ENCODE results near the gene DBN1.

DBN1 gene

DNA sequence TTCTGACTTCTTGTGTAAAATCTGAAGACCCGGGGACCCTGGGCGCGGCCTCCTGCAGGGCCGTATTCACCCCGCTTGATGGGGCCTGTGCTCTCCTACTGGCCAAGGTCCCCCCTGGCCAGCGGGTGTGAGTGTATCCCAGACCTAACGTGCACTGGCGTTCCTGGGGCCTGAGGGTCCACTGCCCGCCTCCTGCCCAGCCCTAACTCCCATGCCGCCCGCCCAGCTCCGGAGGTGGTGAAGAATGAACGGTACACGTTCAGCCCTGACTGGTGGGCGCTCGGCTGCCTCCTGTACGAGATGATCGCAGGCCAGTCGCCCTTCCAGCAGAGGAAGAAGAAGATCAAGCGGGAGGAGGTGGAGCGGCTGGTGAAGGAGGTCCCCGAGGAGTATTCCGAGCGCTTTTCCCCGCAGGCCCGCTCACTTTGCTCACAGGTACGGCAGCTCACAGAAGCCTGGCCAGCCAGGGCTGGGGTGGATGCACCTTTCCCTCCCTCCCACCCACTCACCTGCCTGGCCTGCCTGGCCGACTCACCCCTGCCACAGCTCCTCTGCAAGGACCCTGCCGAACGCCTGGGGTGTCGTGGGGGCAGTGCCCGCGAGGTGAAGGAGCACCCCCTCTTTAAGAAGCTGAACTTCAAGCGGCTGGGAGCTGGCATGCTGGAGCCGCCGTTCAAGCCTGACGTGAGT, 37.4 kb downstream of the DBN1 start:
- DNase-seq (ENCODE audit: low read depth) = peak; percentile 1
- no peak overlapping the region for H3K4me3 ChIP-seq (ENCODE audit: low read depth, low read length)
- TF ChIP-seq POLR2A (IDR thresholded peaks at IDR 0.05; ENCODE audit: extremely low read depth, insufficient read length) (no peak), MYC (IDR thresholded peaks at IDR 0.05; ENCODE audit: low read depth, low read length) (no peak)
- TF ChIP-seq, protein P1, sequence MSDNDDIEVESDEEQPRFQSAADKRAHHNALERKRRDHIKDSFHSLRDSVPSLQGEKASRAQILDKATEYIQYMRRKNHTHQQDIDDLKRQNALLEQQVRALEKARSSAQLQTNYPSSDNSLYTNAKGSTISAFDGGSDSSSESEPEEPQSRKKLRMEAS (IDR thresholded peaks at IDR 0.05; ENCODE audit: low read depth, low read length) = no peak
- TF ChIP-seq, protein P2, sequence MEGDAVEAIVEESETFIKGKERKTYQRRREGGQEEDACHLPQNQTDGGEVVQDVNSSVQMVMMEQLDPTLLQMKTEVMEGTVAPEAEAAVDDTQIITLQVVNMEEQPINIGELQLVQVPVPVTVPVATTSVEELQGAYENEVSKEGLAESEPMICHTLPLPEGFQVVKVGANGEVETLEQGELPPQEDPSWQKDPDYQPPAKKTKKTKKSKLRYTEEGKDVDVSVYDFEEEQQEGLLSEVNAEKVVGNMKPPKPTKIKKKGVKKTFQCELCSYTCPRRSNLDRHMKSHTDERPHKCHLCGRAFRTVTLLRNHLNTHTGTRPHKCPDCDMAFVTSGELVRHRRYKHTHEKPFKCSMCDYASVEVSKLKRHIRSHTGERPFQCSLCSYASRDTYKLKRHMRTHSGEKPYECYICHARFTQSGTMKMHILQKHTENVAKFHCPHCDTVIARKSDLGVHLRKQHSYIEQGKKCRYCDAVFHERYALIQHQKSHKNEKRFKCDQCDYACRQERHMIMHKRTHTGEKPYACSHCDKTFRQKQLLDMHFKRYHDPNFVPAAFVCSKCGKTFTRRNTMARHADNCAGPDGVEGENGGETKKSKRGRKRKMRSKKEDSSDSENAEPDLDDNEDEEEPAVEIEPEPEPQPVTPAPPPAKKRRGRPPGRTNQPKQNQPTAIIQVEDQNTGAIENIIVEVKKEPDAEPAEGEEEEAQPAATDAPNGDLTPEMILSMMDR (IDR thresholded peaks at IDR 0.05; ENCODE audit: low read depth, low read length) = no peak

DNA sequence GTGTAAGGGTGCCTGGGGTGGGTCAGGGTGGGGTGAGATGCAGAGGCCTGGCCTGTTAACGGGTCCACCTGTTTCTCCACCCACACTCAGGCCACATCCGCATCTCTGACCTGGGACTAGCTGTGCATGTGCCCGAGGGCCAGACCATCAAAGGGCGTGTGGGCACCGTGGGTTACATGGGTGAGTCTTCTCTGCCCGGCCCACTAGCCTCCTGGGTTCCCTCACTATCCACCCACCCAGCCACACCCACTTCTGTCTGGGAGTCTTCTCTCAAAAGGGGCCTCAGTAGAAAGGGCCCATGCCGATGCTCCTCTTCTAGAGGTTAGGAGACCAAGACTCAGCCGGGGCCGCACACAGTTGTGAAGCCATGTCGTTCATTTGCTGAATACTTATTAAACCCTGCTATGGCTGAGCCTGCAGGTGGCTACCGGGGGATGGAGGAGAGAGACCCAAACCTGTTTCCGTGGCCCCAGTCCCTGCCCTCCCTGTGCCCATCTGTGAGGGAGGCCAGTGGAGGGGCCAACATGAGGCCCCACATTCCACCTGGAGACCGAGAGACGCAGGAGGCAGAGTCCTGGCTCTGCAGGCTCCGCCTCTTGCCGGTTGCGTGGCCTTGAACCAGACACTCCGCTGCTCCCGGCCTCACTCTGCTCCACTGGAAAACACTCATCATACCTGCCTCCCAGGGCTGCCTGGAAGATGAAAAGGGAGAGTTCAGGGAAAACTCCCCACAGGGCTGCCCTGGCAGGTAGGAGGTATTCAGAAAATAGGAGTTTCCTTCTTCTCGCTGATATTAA, 38.3 kb downstream of the DBN1 start:
- peak; percentile 1 for DNase-seq (ENCODE audit: low read depth)
- H3K4me3 ChIP-seq (ENCODE audit: low read depth, low read length) = no peak overlapping the region
- TF ChIP-seq MYC (IDR thresholded peaks at IDR 0.05; ENCODE audit: low read depth, low read length) = no peak

DNA sequence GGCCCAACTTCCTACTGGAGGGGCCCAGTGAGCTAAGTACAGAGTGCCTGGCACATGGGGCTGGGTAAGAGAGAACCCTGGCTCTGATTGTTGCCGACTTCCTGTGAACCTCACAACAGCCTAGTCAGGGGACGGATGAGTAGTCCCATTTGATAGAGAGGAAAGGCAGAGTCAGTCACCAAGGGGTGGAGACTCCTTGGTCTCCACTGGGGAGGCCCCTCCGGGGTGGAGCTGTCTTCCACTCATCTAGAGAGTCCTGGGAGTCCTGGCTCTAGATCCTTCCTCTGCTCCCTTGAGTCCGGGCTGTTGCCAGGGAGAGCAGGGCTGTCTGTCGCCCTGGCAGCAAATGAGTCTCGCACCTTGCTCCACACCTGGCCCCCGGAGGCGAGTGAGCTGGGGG, 39.0 kb downstream of the DBN1 start:
- DNase-seq (ENCODE audit: low read depth) = peak; percentile 1
- H3K4me3 ChIP-seq (ENCODE audit: low read depth, low read length) = no peak overlapping the region
- TF ChIP-seq, protein P2 (IDR thresholded peaks at IDR 0.05; ENCODE audit: low read depth, low read length) = no peak
- TF ChIP-seq, protein P1 (IDR thresholded peaks at IDR 0.05; ENCODE audit: low read depth, low read length) = no peak
- TF ChIP-seq MYC (IDR thresholded peaks at IDR 0.05; ENCODE audit: low read depth, low read length) (no peak), POLR2A (IDR thresholded peaks at IDR 0.05; ENCODE audit: extremely low read depth, insufficient read length) (no peak)

DNA sequence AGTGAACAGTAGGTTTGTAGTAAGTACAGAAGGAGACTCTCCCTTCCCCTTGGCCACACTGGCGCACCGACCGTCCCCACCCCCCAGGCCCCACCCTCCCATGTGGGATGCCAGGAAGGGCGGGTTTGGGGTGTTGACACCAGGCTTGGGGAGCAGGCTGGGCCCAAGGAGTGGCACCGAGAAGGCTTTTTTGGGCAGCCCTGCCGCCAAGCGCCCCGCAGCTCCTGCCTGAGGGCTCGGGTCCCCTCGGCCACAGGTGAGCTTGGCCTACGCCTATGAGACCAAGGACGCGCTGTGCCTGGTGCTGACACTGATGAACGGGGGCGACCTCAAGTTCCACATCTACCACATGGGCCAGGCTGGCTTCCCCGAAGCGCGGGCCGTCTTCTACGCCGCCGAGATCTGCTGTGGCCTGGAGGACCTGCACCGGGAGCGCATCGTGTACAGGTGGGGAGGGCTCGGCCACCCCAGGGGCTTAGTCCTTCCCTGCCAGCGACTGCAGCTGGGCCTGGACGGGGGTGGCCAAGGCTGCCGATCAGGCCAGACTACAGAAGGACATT, 39.7 kb downstream of the DBN1 start:
- H3K4me3 ChIP-seq (ENCODE audit: low read depth, low read length) = no peak overlapping the region
- DNase-seq (ENCODE audit: low read depth) = peak; percentile 1
- TF ChIP-seq MYC (IDR thresholded peaks at IDR 0.05; ENCODE audit: low read depth, low read length) (no peak), POLR2A (IDR thresholded peaks at IDR 0.05; ENCODE audit: extremely low read depth, insufficient read length) (no peak)
- TF ChIP-seq, protein P2 (IDR thresholded peaks at IDR 0.05; ENCODE audit: low read depth, low read length) = no peak
- TF ChIP-seq, protein P1 (IDR thresholded peaks at IDR 0.05; ENCODE audit: low read depth, low read length) = no peak

DNA sequence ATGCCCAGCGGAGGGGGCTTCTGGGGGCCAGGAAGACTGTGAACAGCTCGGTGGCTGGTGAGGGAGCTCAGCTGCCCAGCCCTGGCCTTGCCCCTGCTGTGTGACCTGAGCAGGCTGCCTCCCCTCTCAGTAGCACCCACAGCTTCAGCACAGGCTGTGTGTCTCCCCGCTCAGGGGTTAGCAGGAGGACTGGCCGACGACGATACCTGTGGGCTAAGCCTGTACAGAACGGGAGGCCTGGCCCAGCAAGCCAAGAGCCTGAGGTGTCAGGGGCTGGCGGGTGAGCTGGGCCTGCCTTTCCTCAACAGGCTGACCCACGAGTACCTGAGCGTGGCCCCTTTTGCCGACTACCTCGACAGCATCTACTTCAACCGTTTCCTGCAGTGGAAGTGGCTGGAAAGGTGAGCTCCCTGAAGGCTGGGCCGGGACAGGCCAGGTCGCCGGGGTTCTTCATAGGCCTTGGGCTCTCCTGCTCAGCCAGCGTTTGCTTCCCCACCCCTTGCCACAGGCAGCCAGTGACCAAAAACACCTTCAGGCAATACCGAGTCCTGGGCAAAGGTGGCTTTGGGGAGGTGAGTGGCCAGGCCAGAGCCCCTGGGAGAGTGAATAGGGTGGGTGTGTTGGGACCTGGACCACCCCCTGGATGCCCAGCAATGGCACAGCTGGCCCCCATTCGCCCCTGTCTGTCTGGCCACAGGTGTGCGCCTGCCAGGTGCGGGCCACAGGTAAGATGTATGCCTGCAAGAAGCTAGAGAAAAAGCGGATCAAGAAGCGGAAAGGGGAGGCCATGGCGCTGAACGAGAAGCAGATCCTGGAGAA, 40.4 kb downstream of the DBN1 start:
- TF ChIP-seq, protein P2 (IDR thresholded peaks at IDR 0.05; ENCODE audit: low read depth, low read length) = no peak
- TF ChIP-seq, protein P1 (IDR thresholded peaks at IDR 0.05; ENCODE audit: low read depth, low read length) = no peak
- TF ChIP-seq POLR2A (IDR thresholded peaks at IDR 0.05; ENCODE audit: extremely low read depth, insufficient read length) (no peak), MYC (IDR thresholded peaks at IDR 0.05; ENCODE audit: low read depth, low read length) (no peak)
- DNase-seq (ENCODE audit: low read depth) = peak; percentile 1
- no peak overlapping the region for H3K4me3 ChIP-seq (ENCODE audit: low read depth, low read length)
